Measurements from ENCODE around the gene RGS9BP. TPM values are rescaled to one million over a fixed set of nuclear protein-coding genes. Genes with fewer than 3 reads are reported as not detected.

RGS9BP gene
- total RNA-seq, result under 1 TPM; 0.55 to 0.68 TPM
- polyA plus RNA-seq (ENCODE audit: insufficient read length in 6 of 6), result under 1 TPM in 3 of 6 donors, not detected in 3; 0.06 to 0.08 (median 0.07) TPM
- long read RNA-seq, donor 1, result 0 reads
- long read RNA-seq, donor 2, result 0 reads
- long read RNA-seq, donor 3, partial matches to known transcripts, result 0 of 1 reads
- long read RNA-seq, donor 3, other reads (novel, unspliced or antisense), result 0 of 1 reads
- long read RNA-seq, donor 4, result 0 reads
- long read RNA-seq, donor 5, result 0 reads
- long read RNA-seq, donor 6, result 0 reads
- long read RNA-seq, donor 7, result 0 reads
- long read RNA-seq, donor 8, result 0 reads
- long read RNA-seq, donor 9, result 0 reads
- long read RNA-seq, donor 10, partial matches to known transcripts, result 0 of 1 reads
- long read RNA-seq, donor 10, other reads (novel, unspliced or antisense), result 0 of 1 reads
- long read RNA-seq, donor 11, result 0 reads
- long read RNA-seq, donor 12, result 0 reads

DNA sequence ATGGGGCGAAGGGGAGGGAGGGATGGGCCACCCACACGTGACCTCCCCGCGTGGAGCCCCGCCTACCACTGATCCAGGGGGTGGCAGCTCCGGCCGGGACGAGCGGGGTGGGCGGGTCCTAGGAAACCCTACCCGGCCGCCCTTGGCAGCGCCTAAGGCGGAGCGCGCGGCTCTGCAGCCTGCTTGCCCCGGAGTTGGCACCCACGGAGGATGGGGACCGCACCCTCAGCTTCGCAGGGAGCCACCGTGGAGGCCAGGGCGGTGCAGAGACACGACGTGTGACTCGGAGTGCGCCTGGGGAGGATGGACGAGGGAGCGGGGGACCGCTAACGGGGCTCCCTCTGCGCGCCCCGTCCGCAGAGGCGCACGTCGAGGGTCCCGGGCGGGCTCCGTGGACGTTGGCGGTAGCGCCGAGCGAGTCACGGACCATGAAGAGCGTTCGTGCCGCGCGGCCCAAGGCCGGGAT, at the start of gene RGS9BP:
Gene RGS9BP, plus strand, starts transcription at position 129 of the 466 bp plus-strand sequence. CDS start 416 bp downstream, outside the sequence.
- ATAC-seq, result peak; percentile 82
- intact Hi-C loops (cut with DNase I), result no loop called here
- Histone ChIP-seq H3K27ac (peak within 1 kb of the TSS; percentile 75 to 76), H3K9me3 (no peaks in the 10 kb centered on the region), H3K27me3 (peaks cover 19 to 41% of the 10 kb centered on the region in 2 donors), H3K36me3 (no peaks in the 10 kb centered on the region), H3K4me1 (peaks cover 12 to 49% of the 10 kb centered on the region in 2 donors), H3K4me3 (peak within 1 kb of the TSS; percentile 94 to 95)
- TF ChIP-seq, protein P1, sequence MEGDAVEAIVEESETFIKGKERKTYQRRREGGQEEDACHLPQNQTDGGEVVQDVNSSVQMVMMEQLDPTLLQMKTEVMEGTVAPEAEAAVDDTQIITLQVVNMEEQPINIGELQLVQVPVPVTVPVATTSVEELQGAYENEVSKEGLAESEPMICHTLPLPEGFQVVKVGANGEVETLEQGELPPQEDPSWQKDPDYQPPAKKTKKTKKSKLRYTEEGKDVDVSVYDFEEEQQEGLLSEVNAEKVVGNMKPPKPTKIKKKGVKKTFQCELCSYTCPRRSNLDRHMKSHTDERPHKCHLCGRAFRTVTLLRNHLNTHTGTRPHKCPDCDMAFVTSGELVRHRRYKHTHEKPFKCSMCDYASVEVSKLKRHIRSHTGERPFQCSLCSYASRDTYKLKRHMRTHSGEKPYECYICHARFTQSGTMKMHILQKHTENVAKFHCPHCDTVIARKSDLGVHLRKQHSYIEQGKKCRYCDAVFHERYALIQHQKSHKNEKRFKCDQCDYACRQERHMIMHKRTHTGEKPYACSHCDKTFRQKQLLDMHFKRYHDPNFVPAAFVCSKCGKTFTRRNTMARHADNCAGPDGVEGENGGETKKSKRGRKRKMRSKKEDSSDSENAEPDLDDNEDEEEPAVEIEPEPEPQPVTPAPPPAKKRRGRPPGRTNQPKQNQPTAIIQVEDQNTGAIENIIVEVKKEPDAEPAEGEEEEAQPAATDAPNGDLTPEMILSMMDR (IDR thresholded peaks at IDR 0.05), result no peak
- peak in 3 of 4 donors; percentile 57 to 95 (median 87) for DNase-seq

DNA sequence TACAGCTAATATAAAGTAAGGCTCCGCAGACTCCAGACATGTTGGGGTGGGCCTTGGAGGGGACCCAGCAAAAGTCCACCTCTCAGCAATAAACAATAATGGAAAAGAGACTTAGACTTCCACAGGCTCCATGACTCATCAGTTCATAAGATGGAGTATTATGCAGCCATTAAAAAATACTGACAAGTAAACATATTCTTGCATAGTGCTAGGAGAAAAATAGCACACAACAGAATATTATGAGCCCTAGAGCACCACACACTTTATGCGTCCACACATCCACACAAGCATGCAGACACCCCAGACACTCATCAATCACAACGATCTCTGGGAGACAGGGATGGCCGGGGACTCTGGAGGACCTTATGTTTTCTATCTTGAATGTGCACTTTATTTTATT, 48.7 kb upstream of the RGS9BP start:
- Histone ChIP-seq H3K36me3 (peaks cover 0 to 98% of the 10 kb centered on the region in 2 donors), H3K27me3 (no peaks in the 10 kb centered on the region), H3K4me3 (no peak overlapping the region), H3K9me3 (no peaks in the 10 kb centered on the region), H3K4me1 (no peaks in the 10 kb centered on the region), H3K27ac (no peak overlapping the region)
- TF ChIP-seq, protein P1 (IDR thresholded peaks at IDR 0.05), result no peak
- ATAC-seq (no peak), DNase-seq (no peak)
- intact Hi-C loops (cut with DNase I), result no loop called here

DNA sequence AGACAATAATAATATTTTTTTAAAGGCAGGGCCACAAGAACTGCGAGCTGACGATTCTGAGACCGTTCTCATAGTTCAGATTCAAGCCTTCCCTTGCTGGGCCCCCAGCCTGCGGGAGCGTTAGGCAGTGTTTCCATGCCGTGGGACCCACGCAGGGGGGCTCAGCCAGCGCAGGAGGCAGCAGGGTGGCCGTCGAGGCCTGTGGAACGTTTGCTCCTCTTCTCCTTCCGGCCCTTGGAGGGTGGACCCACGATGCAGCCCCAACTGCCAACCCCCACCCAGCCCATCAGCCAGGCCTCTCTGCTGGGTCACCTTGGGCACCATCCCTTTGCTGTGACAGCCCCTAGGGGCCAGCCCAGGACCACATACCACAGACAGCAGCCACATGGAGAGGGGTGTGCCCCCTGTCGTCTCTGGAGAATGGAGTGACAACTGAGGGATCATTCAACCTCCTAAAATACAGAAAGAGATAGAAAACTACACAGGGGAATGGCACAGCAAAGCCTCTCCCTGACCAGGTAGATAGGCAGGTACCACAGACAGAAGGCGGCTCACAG, 47.9 kb upstream of the RGS9BP start:
- H3K4me3 ChIP-seq, result no peak overlapping the region
- no peak for DNase-seq
- no peak for ATAC-seq
- peaks cover 0 to 98% of the 10 kb centered on the region in 2 donors for H3K36me3 ChIP-seq
- intact Hi-C loops (cut with DNase I), result no loop called here
- H3K9me3 ChIP-seq, result no peaks in the 10 kb centered on the region
- H3K27me3 ChIP-seq, result no peaks in the 10 kb centered on the region
- TF ChIP-seq, protein P1 (IDR thresholded peaks at IDR 0.05), result no peak
- H3K4me1 ChIP-seq, result no peaks in the 10 kb centered on the region
- no peak overlapping the region for H3K27ac ChIP-seq

GRCh38 chr19:32630338-32630737, 45.3 kb upstream of the RGS9BP start:
- ATAC-seq (no peak), DNase-seq (no peak)
- no peaks in the 10 kb centered on the region for H3K4me1 ChIP-seq
- TF ChIP-seq, protein P1 (IDR thresholded peaks at IDR 0.05), result no peak
- H3K9me3 ChIP-seq, result no peaks in the 10 kb centered on the region
- H3K4me3 ChIP-seq, result no peak overlapping the region
- H3K27ac ChIP-seq, result no peak overlapping the region
- intact Hi-C loops (cut with DNase I), result no loop called here
- peaks cover 0 to 85% of the 10 kb centered on the region in 2 donors for H3K36me3 ChIP-seq
- no peaks in the 10 kb centered on the region for H3K27me3 ChIP-seq

GRCh38 chr19:32631381-32631780, 44.3 kb upstream of the RGS9BP start:
- H3K4me1 ChIP-seq, result no peaks in the 10 kb centered on the region
- no peaks in the 10 kb centered on the region for H3K9me3 ChIP-seq
- no peak for ATAC-seq
- H3K36me3 ChIP-seq, result peaks cover 0 to 85% of the 10 kb centered on the region in 2 donors
- no peak overlapping the region for H3K27ac ChIP-seq
- no peak overlapping the region for H3K4me3 ChIP-seq
- TF ChIP-seq, protein P1 (IDR thresholded peaks at IDR 0.05), result no peak
- intact Hi-C loops (cut with DNase I), result no loop called here
- no peaks in the 10 kb centered on the region for H3K27me3 ChIP-seq
- DNase-seq, result no peak
